ENCODE measurements around the gene SNRPB. TPM values are rescaled to one million over a fixed set of nuclear protein-coding genes. Genes with fewer than 3 reads are reported as not detected.

SNRPB gene
- total and polyA plus RNA-seq, 2 donors (not counting 3 experiments of a cell fraction or from before 2014, with no cell fraction given), result 296 to 340 TPM

DNA sequence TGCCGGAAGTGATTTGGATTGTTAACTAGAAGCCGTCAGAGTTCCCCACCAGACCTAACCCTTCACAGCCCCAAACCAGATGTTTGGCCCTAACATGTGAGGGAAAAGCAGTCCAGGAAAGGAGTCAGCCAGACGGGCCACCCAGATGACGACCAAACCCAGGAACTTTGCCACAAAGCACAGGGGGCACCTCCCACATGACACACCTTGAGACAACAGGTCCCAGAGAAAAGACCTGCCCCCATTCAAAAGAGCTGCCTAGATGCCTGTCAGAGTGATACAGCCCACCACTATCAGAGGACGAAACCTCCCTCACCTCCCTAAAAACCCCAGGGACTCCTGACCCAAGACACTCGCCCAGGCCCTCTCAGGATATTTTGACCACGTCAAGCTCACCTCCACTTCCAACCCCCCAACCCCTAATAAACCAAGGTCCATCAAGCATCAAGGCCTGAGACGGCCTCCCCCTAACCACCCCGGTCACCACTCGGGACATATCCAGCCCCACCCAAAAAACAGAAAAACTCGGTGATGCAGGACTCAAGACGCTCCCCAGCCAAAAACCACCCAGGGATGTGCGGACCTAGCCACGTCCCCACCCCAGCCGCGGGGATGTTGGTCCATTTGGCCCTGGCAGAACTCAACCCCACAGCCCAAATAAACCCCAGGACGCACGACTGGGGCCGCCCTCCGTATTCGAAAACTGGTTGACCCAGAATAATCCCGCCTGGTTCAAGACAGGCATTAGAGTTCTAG, 37.5 kb upstream of the SNRPB start:
- TF ChIP-seq MYC (IDR thresholded peaks at IDR 0.05; ENCODE audit: low read depth, low read length) (no peak), JUN (IDR thresholded peaks at IDR 0.05; ENCODE audit: borderline replicate concordance, insufficient read depth, insufficient read length, low read depth) (no peak), EZH2 (IDR thresholded peaks at IDR 0.05; ENCODE audit: borderline replicate concordance, low read depth, low read length, severe bottlenecking) (no peak), POLR2A (IDR thresholded peaks at IDR 0.05; ENCODE audit: low read depth, low read length) (no peak), GATA2 (IDR thresholded peaks at IDR 0.05; ENCODE audit: insufficient read depth, insufficient read length, low read depth, low read length) (no peak)
- TF ChIP-seq, protein P1, sequence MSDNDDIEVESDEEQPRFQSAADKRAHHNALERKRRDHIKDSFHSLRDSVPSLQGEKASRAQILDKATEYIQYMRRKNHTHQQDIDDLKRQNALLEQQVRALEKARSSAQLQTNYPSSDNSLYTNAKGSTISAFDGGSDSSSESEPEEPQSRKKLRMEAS (IDR thresholded peaks at IDR 0.05; ENCODE audit: insufficient read depth, insufficient read length), result no peak
- TF ChIP-seq, protein P2, sequence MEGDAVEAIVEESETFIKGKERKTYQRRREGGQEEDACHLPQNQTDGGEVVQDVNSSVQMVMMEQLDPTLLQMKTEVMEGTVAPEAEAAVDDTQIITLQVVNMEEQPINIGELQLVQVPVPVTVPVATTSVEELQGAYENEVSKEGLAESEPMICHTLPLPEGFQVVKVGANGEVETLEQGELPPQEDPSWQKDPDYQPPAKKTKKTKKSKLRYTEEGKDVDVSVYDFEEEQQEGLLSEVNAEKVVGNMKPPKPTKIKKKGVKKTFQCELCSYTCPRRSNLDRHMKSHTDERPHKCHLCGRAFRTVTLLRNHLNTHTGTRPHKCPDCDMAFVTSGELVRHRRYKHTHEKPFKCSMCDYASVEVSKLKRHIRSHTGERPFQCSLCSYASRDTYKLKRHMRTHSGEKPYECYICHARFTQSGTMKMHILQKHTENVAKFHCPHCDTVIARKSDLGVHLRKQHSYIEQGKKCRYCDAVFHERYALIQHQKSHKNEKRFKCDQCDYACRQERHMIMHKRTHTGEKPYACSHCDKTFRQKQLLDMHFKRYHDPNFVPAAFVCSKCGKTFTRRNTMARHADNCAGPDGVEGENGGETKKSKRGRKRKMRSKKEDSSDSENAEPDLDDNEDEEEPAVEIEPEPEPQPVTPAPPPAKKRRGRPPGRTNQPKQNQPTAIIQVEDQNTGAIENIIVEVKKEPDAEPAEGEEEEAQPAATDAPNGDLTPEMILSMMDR (IDR thresholded peaks at IDR 0.05; ENCODE audit: extremely low read depth in 1 of 2, insufficient read depth in 1 of 2, low read depth in 1 of 2, low read length in 2 of 2), result no peak
- BruUV-seq (replicated peaks), result no TSS peak
- Histone ChIP-seq H3K79me2 (ENCODE audit: control insufficient read depth, insufficient read depth, low read length) (peaks cover 11% of the 10 kb centered on the region), H3K9ac (replicated peaks; ENCODE audit: extremely low read depth, insufficient read depth, low read length) (peak overlapping the region; percentile 78), H3K9me3 (replicated peaks; ENCODE audit: control insufficient read depth, insufficient read depth, low read length) (no peaks in the 10 kb centered on the region), H3K9me1 (replicated peaks; ENCODE audit: control insufficient read depth, extremely low read depth, insufficient read depth, low read length) (no peaks in the 10 kb centered on the region), H4K20me1 (replicated peaks; ENCODE audit: control insufficient read depth, extremely low read depth, insufficient read depth, low read length) (no peaks in the 10 kb centered on the region), H3K4me1 (ENCODE audit: control insufficient read depth, extremely low read depth, insufficient read depth, low read length) (peaks cover 10% of the 10 kb centered on the region), H3K4me3 (replicated peaks in 1 of 3; ENCODE audit: insufficient read depth in 1 of 3, low read depth in 1 of 3, low read length in 3 of 3) (peak overlapping the region; percentile 73 to 85 (median 77)), H3K36me3 (ENCODE audit: control insufficient read depth in 2 of 2, extremely low read depth in 1 of 2, insufficient read depth in 2 of 2, low read length in 2 of 2) (no peaks in the 10 kb centered on the region), H3K27ac (ENCODE audit: insufficient read depth, low read depth, low read length) (peak overlapping the region; percentile 46), H3K27me3 (ENCODE audit: control insufficient read depth in 2 of 2, insufficient read depth in 2 of 2, low read length in 2 of 2) (no peaks in the 10 kb centered on the region), H2AFZ (ENCODE audit: low read depth, low read length) (peak overlapping the region; percentile 37), H3K4me2 (ENCODE audit: insufficient read depth, low read length) (peak overlapping the region; percentile 37)
- ChIA-PET CTCF (interaction anchor here (9.2 kb wide), 1 partner anchor 14 kb away, joined by 99 read pairs; no protein-coding TSS in a partner anchor), POLR2A (no interaction called here)
- intact Hi-C loops (cut with micrococcal nuclease), result loop anchor here (1.0 to 5.0 kb wide), 2 partner anchors 38 to 144 kb away; partner anchors contain the start of genes NOP56 and SNRPB
- FAIRE-seq (no peak), DNase-seq (ENCODE audit: low read depth, low spot score) (peak; percentile 9)
- dilution Hi-C loops (cut with MboI; ENCODE audit: extremely low pct_ligation_motif_present, low sequenced_read_pairs), result no loop called here

All from endothelial cell of umbilical vein (primary cell).